CD4-positive, alpha-beta T cell treated with Interleukin-10 for 1 hour (primary cell): ENCODE data around the gene MEI1.
A peak's percentile ranks its signal among the peaks of the same experiment; 100 is the strongest.

Experiments
- DNase-seq: peaks from one replicate; pipeline ENCODE4 v3.0.0-alpha.2; 2020

Gene MEI1

DNA sequence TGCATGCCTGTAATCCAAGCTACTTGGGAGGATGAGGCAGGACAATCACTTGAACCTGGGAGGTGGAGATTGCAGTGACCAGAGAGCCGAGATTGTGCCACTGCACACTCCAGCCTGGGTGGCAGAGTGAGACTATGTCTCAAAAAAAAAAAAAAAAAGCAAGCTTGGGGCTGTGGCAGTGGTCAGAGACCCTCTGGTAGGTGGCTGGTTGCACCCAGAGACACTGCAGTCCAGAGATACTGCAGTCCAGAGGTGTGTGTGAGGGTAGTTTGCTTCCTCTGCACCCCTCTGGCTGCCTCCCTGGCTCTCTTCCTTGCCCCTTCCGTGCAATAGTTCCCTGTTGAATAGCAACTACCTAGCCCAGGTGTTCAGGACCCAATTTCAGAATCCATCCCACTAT lies 99.4 kb downstream of the MEI1 start:
- no peak for DNase-seq

- no peak for DNase-seq
Observed at GRCh38 chr22:41799486-41800347, 100.4 kb downstream of the MEI1 start.

GRCh38 chr22:41800348-41801146 lies 101.2 kb downstream of the MEI1 start, which contains the start of gene CCDC134:
Gene CCDC134 (plus strand): TSS chr22:41800679. CDS start chr22:41808891, 8,212 bp downstream.
- peak; percentile 91 for DNase-seq

GRCh38 chr22:41801147-41801819 lies 102.0 kb downstream of the MEI1 start:
- DNase-seq = no peak

DNA sequence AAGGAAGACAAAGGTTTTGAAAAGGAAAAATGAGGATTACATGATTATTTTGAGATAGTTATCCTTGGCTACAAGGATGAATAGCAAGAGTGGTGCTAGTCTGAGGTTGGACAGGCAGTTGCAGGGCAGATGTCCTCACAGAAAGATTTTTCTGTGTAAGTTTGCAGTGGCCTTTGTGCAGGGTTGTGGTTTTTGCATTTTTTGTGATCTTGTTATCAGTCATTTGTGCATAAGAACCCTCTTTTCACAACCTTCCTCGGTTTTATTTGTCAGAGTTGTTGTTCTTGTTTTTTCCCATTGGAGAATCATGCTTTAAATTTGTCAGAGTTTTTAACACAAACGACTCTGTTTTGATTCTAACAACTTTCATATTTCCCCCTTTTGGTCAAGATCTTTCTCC lies 102.6 kb downstream of the MEI1 start:
- no peak for DNase-seq

DNA sequence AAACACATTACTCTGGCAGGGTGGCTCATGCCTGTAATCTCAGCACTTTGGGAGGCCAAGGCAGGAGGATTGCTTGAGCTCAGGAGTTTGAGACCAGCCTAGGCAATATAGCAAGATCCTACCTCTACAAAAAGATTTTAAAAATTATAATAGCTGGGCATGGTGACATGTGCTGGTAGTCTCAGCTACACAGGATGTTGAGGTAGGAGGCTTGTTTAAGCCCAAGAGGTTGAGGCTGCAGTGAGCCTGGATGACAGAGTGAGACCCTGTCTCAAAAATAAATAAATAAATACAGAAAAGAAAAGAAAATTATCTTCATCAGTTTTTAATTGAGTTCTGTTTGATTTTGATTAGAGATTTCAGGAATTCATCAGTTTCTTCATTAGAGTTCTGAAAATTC lies 106.3 kb downstream of the MEI1 start:
- no peak for DNase-seq

- no peak for DNase-seq
Observed at GRCh38 chr22:41808400-41808799, 109.1 kb downstream of the MEI1 start.

- DNase-seq = no peak
Observed at GRCh38 chr22:41810022-41810421, 110.7 kb downstream of the MEI1 start.

- DNase-seq = no peak
Observed at GRCh38 chr22:41812805-41813545, 113.7 kb downstream of the MEI1 start.

GRCh38 chr22:41813726-41814410 lies 114.6 kb downstream of the MEI1 start:
- no peak for DNase-seq

DNA sequence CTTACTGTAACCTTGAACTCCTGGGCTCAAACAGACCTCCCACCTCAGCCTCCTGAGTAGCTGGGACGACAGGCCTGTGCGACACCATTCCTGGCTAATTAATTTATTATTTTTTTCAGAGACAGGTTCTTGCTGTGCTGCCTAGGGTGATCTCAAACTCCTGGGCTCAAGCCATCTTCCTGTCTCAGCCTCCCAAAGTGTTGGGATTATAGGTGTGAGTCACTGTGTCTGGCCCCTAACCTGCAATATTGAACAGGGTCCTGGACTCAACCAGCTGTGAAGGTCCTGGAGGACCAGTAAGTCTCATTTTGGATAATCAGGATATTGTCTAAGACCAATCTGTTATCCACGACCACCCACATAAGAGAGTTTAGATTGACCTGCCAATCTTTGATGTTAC lies 116.4 kb downstream of the MEI1 start:
- DNase-seq = no peak

DNA sequence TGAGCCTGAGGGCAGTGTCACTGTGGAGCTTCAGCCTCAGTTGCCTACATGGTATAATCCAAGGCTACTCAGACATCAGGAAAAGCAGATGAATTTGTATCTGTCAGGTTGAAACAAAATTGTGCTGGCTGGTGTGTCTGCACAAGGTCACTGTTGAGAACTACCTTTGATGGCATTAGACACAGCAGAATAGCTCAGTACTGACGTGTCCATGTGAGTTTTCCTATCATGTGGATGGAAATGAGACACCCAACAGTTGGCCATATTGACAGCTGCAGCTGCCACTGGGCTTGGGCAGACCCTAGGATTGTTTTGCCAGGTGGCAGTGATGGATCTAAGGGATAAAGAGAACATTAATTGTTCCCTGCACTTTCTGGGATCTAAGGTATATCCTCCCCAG lies 116.9 kb downstream of the MEI1 start:
- DNase-seq = no peak

DNA sequence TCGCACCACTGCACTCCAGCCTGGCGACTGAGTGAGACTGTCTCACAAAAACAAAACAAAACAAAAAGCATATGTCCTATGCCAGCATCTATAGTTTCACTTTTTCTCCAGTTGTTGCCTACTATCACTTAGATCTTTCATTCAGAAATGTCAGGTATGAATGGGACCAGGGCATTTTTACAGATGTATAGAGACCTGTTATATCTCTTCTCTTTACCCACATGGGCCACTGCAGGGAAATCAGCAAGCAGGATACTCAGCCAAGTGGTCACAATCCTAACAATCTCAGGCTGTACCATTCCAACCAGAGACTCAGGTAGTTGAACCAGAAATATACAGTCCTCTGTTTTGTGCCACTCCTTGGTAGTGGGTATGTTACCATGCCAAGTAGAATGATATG lies 117.6 kb downstream of the MEI1 start:
- no peak for DNase-seq

- DNase-seq = no peak
Observed at GRCh38 chr22:41818011-41818410, 118.7 kb downstream of the MEI1 start.

DNA sequence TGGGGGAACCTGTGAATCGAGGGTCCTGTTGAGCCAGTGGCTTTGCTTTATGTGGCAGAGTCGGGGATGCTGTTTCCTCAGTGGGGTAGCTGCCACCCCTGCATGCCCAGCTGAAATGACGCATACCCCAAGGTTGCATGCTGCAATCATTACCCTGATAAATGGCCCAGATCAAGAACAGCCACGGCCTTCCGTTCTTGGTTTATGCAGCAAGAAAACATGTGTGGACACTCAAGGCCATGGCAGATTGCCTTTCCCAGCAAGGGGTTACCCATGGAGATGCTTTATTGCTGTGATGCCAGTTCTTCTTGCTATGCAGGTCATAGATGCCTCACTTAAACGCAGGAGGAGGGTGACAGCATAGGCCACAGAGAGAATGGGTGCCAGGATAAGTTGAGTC lies 119.3 kb downstream of the MEI1 start:
- no peak for DNase-seq

DNA sequence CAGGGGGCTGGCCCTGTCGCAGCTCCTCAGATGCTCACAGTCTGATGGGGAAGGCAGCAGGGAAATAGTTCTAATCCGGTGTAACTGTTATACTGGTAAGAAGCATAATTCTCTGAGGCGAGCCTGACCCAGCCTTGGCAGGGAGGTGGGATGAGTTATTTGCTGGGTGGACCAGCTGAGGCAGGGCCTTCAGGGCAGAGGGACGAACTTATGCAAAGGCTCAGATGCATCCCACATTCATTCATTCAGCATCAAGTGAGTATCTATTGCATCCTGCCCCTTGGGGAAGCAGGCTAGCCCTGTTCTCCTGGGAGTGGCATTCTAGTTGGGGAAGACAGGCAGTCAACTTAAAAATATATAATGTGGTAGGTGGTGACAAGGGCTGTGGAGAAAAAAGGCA lies 120.0 kb downstream of the MEI1 start:
- DNase-seq = no peak

- no peak for DNase-seq
Observed at GRCh38 chr22:41820447-41820846, 121.1 kb downstream of the MEI1 start.

- DNase-seq = no peak
Observed at GRCh38 chr22:41821471-41822316, 122.4 kb downstream of the MEI1 start.

DNA sequence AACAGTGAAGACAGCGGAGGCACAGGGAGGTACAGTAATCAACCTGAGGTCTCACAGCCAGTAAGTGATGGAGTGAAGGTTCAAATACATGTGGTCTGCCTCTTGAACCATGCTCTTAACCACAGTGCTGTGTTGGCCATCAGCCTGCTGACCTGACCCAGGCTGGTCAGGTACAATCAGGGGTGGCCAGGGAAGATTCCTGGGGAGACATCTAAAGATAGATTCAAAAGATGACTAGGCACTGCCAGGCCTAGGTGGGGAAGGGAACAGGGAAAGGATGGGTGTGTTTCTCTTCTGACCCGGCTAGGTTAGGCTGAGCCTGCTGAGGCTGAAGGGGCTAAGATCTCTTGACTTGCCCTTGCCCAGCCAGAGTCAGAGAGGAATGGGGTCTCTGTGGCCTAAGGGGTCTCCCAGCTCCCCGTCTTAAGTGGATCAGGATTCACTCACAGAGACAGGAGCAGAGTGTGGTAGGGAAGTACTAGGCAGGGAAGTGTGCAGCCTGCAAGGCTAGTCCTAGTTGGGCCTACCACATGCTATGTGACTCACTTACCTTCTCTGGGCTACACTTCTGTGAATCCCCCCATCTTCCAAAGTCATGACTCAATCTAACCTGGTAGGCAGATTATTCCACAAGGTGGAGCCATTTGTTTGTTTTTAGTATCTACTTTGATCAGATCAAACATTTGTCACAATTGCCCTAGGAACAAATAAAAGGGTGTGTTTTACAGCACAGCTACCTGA lies 123.2 kb downstream of the MEI1 start:
- DNase-seq = peak; percentile 86

DNA sequence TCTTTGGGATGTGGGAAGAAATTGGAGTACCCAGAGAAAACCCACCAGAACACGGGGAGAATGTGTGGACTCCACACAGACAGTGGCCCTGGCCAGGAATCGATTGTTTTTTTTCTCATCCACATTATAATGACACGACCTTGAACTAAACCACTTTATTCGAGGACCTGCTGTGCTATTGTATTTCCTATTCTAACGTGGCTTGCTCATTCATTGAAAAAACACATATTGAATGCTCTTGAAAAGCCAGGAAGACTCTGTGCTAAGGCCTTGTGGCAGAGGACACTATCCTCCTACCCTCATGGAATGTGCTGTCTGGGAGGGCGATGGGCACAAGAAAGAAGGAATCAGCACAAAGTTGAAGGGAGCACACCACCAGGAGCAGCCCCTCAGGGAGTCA lies 124.5 kb downstream of the MEI1 start:
- DNase-seq = no peak
